Pons (tissue), 1 donor: ENCODE measurements around the gene ZNF300.
"Not testable (repeated sequence)": the region's sequence is repeated elsewhere in the genome, so short reads cannot be mapped to it uniquely, and the experiment has no call there.

Experiments used
- DNase-seq: peaks from one replicate; pipeline ENCODE4 v3.0.0-alpha.2; 2016; ENCODE audit warnings: low spot score

The ZNF300 gene

DNA sequence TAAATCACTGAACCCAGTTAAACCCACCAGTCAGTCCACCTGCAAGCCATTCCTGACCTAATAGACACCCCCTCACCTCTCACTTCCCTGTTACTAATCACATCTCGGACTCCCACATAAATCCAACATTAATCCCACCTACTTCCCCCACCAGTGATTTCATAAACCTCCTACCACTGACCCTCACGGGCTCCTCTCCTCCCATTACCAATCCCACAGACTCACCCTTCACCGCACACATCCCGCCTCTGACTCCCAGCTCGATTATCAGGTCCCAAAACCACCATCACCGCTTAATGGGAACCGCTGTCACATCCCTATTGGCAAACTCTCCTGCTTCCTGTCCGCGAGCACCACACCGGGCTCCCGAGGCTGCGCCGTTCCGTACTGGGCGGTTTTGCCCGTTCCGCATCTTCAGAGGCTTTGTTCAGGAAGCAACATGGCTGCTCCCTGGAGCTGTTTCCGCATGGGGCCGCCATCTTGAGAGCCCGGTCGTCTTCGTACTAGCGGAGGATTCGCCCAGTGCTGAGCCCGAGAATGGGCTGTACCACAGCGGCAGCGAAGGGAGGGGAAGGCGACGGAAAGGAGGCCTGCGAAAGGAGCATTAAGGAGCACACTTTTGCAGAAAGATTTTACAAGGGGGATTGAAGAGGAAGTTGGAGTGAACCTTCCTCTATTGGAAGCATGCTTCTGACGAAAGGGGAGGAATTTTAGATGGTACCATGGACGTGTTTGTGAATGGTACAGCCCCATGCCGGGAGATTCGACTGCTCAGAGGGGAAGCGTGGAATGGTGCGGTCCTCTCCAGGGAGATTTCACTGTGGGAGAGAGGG, at the start of gene ZNF300:
Gene ZNF300, minus strand, starts transcription at position 502 of the 833 bp plus-strand sequence. CDS start 1,825 bp downstream, outside the sequence.
- peak; percentile 89 for DNase-seq

- DNase-seq = no peak
These were observed 43.8 kb upstream of the ZNF300 start for GRCh38 chr5:150948539-150948938.

DNA sequence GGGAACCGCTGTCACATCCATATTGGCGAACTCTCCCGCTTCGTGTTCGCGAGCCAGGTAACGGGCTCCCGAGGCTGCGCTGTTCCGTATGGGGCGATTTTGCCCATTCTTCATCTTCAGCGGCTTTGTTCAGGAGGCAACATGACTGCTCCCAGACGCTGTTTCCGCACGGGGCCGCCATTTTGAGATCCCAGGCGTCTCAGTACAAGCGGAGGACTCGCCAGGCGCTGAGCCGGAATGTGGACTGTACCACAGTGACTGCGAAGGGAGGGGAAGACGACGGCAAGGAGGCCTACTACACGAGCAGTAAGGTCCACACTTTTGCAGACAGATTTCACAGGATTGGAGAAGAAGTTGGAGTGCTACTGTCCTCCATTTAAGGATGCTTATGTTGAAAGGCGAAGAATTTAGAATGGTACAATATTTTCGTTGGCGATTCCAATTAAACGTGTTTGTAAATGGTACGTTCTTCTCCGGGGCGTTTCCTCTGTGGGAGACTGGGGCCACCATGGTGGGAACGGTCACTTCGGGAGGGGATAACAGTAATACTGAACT, 41.6 kb upstream of the ZNF300 start:
- peak; percentile 86 for DNase-seq

DNA sequence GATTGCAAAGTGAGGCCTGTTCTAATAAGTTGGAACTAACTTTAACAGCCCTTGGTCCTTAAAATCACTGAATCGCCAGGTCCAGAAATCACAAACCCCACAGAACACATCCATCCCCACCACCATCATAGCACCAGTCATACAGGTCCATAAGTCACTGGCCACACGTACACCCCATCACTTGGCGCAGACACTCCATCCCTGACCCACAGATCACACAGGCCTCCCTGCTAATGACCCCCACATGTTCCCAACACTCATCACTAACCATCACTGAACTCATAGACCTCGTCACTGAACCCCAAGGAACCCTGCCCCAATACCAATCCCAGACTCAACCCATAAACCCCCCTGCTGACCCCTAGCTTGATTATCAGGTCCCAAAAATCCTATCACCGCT, 41.2 kb upstream of the ZNF300 start:
- peak; percentile 26 for DNase-seq

GRCh38 chr5:150945486-150945885, 40.7 kb upstream of the ZNF300 start:
- DNase-seq = no peak

DNA sequence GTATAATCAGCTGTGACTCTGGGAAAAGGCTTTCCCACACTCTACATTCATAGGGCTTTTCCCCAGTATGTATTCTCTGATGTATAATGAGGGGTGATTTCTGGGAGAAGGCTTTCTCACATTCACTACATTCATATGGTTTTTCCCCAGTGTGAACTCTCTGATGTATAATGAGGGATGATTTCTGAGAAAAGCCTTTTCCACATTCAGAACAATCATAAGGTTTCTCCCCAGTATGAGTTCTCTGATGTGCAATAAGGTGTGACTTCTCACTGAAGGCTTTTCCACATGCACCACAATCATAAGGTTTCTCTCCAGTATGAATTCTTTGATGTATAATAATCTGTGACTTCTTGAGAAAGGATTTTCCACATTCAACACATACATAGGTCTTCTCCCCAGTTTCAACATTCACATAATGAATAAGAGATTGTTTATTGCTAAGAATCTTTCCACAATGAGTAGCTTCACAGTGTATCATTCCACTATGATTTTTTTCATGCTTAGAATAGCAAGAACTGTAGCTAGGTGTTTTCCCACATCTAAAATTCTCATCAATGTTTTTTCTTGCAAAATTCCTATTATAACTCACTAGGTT, 26.7 kb upstream of the ZNF300 start:
- no peak for DNase-seq

GRCh38 chr5:150918613-150919012, 13.8 kb upstream of the ZNF300 start:
- no peak for DNase-seq

DNA sequence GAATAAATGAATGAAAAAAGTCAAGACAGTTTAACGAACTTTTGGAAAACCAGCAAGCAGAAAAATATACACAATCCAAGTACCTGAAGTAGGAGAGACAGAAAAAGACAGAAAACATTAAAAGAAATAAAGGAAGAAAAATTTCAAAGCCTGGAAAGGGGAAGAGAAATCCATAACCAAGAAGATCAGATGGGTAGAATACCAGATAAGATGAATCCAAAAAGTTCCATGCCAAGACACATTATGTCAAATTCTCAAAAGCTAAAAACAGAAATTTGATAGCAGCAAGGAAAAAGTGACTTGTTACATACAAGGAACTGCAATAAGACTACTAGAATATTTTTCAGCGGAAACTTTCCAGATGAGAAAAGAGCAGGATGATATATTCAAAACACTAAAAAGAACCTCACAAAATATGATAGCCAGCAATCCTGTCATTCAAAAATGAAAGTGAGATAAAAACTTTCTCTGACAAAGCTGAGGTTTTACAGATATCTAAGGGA, 7.6 kb upstream of the ZNF300 start:
- no peak for DNase-seq

DNA sequence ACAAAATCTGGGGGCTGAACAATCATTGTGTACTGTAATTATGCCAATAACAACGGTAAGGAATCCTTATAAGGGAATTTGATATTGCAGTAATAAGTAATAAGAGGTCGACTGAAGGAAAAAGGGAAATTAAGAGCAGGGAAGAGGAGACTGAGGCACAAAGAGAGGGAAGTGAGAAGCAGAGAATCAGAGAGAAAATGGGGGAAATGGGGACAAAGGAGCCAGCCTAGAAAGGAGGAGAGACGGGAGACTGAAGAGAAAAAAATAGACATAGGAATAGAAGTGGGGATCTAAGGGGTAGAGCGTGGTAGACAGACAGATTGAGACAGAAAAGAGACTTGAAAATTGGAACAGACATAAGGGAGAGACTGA, 518 bp upstream of the ZNF300 start:
- DNase-seq = no peak

GRCh38 chr5:150901446-150901845, 3.3 kb downstream of the ZNF300 start:
- no peak for DNase-seq

- DNase-seq = no peak
These were observed 9.1 kb downstream of the ZNF300 start for GRCh38 chr5:150895431-150896428.

- DNase-seq = no peak
These were observed 25.4 kb downstream of the ZNF300 start for GRCh38 chr5:150879358-150879757.

DNA sequence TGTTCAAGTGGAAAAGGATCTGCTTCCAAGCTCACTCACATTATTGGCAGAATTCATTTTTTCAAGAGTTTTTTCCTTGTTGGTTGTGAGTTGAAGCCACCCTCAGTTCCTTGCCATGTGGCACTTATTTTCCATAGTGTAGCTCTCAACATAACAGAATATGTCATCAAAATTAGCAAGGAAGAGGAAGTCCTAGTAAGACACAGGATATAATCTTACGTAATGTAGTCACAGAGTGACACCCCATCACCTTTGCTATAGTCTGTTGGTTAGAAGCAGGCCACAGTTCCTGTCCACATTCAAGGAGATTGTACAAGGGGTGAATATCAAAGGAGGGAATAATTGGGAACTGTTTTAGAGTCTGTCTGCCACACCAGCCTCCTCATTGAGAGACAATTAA, 42.7 kb downstream of the ZNF300 start:
- no peak for DNase-seq

DNA sequence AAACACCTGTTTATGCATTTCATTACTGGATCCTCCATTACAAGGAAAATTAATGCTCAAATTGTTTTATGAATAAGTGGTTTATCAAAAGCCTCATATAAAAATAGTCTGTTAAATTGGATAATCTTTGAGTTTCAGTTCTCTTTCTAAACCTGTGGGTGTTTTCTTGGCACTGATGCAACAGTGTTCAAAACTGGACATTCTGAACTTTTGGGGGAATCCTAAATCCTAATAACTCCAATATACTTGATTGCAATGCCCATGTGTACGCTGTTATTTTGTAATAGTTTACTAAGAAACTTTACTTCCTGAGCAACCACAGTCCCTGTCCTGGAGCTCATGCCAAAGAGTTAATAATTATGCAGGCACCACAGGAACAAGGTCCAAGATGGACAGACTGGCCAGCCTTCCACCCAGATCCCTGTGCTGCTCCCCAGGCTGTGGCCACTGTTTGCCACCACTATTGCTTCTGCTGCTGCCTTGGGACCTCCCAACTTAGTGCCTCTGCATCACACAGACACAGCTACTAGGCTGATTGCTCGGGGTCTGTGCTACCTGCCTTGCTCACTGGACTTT, 44.4 kb downstream of the ZNF300 start:
- no peak for DNase-seq

GRCh38 chr5:150856700-150857099, 48.1 kb downstream of the ZNF300 start:
- DNase-seq = not testable (repeated sequence)

- DNase-seq = peak; percentile 16
These were observed 51.2 kb downstream of the ZNF300 start for GRCh38 chr5:150853561-150853960.

DNA sequence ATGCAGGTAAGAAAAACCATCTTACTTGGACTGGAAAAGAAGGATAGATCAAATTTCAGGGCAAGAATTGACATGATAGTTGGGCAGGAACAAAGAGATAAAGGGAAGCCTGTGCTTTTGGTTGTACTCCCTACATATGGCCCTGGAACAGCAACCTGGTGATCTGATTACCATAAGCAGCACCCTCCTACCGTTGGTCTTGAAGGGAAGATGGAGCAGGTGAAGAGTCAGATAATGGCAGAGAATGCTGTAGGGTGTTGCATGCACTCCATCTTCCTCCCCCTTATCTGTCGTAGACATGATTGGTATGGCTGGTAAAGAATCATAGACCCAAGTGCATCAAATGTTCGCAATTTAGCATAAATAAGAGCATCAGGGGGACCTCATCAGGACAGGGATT, 53.7 kb downstream of the ZNF300 start:
- DNase-seq = no peak

- no peak for DNase-seq
These were observed 56.5 kb downstream of the ZNF300 start for GRCh38 chr5:150848271-150848670.

GRCh38 chr5:150847334-150847695, 57.5 kb downstream of the ZNF300 start:
- no peak for DNase-seq

DNA sequence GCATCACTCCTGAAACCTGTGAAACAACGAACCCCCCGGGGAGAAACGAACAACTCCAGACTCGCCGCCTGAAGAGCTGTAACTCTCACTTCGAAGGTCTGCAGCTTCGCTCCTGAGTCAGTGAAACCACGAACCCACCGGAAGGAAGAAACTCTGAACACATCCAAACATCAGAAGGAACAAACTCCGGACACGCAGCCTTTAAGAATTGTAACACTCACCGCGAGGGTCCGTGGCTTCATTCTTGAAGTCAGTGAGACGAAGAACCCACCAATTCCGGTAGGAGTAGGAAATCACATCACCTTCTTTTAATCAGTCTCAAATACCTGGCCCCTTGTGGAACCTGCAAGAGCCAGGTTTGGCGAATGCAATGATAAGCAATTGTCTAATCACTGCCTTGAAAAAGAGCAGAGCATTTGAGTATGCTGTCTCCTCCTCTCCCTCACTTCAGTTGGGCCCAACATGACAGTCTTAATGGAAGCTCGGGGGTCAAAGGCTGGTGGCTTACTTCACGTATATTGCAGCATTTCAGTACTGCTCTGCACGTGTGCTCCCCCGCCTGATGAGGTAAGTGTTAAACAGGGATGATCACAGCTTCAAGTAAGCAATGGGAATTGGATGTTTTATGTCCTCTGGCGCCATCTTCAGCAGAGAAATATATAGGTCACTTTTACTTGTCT, 58.0 kb downstream of the ZNF300 start:
- DNase-seq = peak; percentile 85

DNA sequence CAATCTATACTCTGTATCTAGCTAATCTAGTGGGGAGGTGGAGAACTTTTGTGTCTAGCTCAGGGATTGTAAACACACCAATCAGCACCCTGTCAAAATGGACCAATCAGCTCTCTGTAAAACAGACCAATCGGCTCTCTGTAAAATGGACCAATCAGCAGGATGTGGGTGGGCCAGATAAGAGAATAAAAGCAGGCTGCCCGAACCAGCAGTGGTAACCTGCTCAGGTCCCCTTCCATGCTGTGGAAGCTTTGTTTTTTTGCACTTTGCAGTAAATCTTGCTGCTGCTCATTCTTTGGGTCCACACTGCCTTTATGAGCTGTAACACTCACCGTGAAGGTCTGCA, 58.5 kb downstream of the ZNF300 start, which contains the start of gene IRGM:
Gene IRGM, plus strand, starts transcription at position 214 of the 346 bp plus-strand sequence. CDS start 1,603 bp downstream, outside the sequence.
- DNase-seq = not testable (repeated sequence)
